ENCODE measurements around the gene TEX54. TPM values are rescaled to one million over a fixed set of nuclear protein-coding genes. Genes with fewer than 3 reads are reported as not detected.

The TEX54 gene
- total and polyA plus RNA-seq, 2 of the 13 experiments (the other 11 are each of a cell fraction or from before 2014, with no cell fraction given) = not detected

DNA sequence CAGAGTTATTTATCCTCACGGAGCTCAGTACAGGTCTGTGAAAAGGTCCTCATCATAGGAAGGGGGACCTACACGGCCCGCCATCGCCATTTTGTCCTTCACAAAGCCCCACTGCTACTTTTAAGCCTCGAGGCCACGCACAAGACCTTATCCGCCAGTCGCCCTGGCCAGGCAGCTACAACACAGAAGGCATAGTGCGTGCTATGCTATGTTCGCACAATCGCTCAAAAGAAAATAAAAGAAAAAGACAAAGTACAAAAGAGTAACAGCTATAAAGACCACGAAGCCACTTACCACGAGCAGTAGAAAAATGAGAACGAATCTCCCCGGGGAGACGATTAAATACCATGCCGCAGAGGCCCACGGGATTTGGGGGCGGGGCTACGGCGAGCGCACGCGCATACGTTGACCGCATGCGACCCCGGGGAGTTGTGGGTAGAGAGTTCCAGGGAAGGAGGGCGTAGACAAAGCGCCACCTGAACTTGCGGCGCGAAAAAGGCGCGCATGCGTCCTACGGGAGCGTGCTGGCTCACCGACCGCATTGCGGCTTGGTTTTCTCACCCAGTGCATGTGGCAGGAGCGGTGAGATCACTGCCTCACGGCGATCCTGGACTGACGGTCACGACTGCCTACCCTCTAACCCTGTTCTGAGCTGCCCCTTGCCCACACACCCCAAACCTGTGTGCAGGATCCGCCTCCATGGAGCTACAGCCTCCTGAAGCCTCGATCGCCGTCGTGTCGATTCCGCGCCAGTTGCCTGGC lies 23.1 kb upstream of the TEX54 start (continued):
- TF ChIP-seq, protein P1, sequence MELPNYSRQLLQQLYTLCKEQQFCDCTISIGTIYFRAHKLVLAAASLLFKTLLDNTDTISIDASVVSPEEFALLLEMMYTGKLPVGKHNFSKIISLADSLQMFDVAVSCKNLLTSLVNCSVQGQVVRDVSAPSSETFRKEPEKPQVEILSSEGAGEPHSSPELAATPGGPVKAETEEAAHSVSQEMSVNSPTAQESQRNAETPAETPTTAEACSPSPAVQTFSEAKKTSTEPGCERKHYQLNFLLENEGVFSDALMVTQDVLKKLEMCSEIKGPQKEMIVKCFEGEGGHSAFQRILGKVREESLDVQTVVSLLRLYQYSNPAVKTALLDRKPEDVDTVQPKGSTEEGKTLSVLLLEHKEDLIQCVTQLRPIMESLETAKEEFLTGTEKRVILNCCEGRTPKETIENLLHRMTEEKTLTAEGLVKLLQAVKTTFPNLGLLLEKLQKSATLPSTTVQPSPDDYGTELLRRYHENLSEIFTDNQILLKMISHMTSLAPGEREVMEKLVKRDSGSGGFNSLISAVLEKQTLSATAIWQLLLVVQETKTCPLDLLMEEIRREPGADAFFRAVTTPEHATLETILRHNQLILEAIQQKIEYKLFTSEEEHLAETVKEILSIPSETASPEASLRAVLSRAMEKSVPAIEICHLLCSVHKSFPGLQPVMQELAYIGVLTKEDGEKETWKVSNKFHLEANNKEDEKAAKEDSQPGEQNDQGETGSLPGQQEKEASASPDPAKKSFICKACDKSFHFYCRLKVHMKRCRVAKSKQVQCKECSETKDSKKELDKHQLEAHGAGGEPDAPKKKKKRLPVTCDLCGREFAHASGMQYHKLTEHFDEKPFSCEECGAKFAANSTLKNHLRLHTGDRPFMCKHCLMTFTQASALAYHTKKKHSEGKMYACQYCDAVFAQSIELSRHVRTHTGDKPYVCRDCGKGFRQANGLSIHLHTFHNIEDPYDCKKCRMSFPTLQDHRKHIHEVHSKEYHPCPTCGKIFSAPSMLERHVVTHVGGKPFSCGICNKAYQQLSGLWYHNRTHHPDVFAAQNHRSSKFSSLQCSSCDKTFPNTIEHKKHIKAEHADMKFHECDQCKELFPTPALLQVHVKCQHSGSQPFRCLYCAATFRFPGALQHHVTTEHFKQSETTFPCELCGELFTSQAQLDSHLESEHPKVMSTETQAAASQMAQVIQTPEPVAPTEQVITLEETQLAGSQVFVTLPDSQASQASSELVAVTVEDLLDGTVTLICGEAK (IDR thresholded peaks at IDR 0.05) = no peak; the same call in 1 of the 2 replicates
- TF ChIP-seq, protein P1 (CRISPR knock-in tag; IDR thresholded peaks at IDR 0.05) = peak; percentile 90
- TF ChIP-seq CHD4 (IDR thresholded peaks at IDR 0.05; ENCODE audit: borderline replicate concordance, low read length) = no peak
- peak; percentile 83 for TF ChIP-seq ZZZ3 (CRISPR knock-in tag; IDR thresholded peaks at IDR 0.05; ENCODE audit: borderline replicate concordance)
- TF ChIP-seq, protein P2, sequence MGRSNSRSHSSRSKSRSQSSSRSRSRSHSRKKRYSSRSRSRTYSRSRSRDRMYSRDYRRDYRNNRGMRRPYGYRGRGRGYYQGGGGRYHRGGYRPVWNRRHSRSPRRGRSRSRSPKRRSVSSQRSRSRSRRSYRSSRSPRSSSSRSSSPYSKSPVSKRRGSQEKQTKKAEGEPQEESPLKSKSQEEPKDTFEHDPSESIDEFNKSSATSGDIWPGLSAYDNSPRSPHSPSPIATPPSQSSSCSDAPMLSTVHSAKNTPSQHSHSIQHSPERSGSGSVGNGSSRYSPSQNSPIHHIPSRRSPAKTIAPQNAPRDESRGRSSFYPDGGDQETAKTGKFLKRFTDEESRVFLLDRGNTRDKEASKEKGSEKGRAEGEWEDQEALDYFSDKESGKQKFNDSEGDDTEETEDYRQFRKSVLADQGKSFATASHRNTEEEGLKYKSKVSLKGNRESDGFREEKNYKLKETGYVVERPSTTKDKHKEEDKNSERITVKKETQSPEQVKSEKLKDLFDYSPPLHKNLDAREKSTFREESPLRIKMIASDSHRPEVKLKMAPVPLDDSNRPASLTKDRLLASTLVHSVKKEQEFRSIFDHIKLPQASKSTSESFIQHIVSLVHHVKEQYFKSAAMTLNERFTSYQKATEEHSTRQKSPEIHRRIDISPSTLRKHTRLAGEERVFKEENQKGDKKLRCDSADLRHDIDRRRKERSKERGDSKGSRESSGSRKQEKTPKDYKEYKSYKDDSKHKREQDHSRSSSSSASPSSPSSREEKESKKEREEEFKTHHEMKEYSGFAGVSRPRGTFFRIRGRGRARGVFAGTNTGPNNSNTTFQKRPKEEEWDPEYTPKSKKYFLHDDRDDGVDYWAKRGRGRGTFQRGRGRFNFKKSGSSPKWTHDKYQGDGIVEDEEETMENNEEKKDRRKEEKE (IDR thresholded peaks at IDR 0.05) = no peak
- TF ChIP-seq ZNF839 (CRISPR knock-in tag; IDR thresholded peaks at IDR 0.05; ENCODE audit: borderline replicate concordance) = peak; percentile 82; the same call in 1 of the 2 replicates
- TF ChIP-seq, protein P3, sequence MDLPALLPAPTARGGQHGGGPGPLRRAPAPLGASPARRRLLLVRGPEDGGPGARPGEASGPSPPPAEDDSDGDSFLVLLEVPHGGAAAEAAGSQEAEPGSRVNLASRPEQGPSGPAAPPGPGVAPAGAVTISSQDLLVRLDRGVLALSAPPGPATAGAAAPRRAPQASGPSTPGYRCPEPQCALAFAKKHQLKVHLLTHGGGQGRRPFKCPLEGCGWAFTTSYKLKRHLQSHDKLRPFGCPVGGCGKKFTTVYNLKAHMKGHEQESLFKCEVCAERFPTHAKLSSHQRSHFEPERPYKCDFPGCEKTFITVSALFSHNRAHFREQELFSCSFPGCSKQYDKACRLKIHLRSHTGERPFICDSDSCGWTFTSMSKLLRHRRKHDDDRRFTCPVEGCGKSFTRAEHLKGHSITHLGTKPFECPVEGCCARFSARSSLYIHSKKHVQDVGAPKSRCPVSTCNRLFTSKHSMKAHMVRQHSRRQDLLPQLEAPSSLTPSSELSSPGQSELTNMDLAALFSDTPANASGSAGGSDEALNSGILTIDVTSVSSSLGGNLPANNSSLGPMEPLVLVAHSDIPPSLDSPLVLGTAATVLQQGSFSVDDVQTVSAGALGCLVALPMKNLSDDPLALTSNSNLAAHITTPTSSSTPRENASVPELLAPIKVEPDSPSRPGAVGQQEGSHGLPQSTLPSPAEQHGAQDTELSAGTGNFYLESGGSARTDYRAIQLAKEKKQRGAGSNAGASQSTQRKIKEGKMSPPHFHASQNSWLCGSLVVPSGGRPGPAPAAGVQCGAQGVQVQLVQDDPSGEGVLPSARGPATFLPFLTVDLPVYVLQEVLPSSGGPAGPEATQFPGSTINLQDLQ (CRISPR knock-in tag; IDR thresholded peaks at IDR 0.05) = peak; percentile 94
- TF ChIP-seq, protein P4, sequence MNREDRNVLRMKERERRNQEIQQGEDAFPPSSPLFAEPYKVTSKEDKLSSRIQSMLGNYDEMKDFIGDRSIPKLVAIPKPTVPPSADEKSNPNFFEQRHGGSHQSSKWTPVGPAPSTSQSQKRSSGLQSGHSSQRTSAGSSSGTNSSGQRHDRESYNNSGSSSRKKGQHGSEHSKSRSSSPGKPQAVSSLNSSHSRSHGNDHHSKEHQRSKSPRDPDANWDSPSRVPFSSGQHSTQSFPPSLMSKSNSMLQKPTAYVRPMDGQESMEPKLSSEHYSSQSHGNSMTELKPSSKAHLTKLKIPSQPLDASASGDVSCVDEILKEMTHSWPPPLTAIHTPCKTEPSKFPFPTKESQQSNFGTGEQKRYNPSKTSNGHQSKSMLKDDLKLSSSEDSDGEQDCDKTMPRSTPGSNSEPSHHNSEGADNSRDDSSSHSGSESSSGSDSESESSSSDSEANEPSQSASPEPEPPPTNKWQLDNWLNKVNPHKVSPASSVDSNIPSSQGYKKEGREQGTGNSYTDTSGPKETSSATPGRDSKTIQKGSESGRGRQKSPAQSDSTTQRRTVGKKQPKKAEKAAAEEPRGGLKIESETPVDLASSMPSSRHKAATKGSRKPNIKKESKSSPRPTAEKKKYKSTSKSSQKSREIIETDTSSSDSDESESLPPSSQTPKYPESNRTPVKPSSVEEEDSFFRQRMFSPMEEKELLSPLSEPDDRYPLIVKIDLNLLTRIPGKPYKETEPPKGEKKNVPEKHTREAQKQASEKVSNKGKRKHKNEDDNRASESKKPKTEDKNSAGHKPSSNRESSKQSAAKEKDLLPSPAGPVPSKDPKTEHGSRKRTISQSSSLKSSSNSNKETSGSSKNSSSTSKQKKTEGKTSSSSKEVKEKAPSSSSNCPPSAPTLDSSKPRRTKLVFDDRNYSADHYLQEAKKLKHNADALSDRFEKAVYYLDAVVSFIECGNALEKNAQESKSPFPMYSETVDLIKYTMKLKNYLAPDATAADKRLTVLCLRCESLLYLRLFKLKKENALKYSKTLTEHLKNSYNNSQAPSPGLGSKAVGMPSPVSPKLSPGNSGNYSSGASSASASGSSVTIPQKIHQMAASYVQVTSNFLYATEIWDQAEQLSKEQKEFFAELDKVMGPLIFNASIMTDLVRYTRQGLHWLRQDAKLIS (CRISPR knock-in tag; IDR thresholded peaks at IDR 0.05) = peak; percentile 96
